Stromal cell of bone marrow (primary cell): ENCODE data around the gene PRRG3.

Experiments used
- DNase-seq: peaks from one replicate; pipeline ENCODE4 v3.0.0-alpha.2; 2012; ENCODE audit warnings: low read depth

The PRRG3 gene

DNA sequence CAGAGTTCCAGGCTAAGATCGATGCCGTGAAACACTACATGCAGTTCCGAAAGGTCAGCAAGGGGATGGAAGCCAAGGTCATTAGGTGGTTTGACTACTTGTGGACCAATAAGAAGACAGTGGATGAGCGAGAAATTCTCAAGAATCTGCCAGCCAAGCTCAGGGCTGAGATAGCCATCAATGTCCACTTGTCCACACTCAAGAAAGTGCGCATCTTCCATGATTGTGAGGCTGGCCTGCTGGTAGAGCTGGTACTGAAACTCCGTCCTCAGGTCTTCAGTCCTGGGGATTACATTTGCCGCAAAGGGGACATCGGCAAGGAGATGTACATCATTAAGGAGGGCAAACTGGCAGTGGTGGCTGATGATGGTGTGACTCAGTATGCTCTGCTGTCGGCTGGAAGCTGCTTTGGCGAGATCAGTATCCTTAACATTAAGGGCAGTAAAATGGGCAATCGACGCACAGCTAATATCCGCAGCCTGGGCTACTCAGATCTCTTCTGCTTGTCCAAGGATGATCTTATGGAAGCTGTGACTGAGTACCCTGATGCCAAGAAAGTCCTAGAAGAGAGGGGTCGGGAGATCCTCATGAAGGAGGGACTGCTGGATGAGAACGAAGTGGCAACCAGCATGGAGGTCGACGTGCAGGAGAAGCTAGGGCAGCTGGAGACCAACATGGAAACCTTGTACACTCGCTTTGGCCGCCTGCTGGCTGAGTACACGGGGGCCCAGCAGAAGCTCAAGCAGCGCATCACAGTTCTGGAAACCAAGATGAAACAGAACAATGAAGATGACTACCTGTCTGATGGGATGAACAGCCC lies 48.6 kb downstream of the PRRG3 start:
- DNase-seq, result no peak

DNA sequence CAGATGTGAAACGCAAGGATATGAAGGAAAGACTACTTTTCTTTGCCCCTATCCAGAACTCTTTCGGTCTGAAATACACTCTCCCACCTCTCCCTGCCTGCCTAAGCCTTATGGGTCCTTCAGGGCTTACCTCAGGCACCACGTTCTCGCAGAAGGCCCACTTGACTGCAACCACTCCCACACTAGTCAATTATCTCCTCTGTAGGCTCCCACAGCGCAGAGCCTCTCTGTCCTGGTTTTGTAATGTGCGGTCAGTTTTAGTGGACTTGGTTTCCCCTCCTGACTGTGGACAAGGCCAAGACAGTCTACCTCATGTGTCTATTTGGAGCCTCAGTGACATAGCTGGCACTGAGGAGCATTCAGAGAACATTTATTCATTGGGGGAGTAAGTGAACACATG lies 50.4 kb downstream of the PRRG3 start:
- no peak for DNase-seq

DNA sequence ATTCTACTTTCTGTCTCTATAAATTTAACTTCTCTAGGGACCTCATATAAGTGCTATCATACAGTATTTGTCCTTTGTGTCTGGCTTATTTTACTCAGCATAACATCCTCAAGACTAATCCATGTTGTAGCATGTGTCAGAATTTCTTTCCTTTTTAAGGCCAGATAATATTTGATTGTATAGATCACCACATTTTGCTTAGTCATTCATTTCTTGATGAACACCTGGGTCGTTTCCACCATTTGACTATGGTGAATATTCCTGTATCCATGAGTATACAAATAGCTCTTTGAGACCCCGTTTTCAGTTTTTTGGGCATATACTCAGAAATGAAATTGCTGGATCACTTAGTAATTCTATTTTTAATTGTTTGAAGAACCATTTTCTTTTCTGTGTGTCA lies 51.2 kb downstream of the PRRG3 start:
- no peak for DNase-seq

DNA sequence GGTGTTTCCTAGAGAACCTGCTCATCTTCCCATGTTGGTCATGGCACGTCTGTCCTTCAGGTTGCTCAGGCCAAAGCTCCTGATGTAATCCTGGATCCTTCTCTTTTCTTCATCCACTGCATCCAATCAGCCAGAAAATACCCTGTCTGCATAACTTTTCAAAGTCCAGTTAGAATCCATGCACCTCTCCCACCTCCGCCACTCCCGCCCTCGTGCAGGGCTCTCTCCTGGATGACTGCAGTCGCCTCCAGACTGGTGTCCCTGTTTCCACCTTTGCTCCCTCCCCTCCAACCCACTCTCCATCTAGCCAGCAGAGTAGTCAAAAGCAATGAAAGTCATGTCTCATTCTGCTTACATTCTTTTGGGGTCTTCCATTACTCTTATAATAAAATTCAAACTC lies 55.3 kb downstream of the PRRG3 start:
- DNase-seq, result no peak

DNA sequence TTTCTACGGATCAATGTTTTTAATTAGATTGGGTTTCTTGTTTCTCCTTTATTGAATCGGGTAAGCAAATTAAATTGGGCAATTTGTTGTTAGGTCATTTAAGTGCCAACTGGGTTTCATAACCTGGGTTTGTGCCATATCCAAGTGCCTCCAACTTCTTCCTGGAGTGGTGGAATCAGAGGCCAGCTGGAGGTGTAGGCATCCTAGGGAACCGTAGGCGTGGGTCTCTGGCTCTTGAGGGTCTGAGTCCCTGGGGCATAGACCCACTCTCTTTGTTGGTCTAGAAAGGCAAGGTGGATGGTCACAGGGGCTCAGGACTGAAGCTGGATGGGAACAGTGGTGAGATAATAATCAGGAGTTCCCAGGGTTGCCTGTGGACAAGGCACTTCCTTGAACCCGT lies 57.6 kb downstream of the PRRG3 start:
- DNase-seq, result no peak

DNA sequence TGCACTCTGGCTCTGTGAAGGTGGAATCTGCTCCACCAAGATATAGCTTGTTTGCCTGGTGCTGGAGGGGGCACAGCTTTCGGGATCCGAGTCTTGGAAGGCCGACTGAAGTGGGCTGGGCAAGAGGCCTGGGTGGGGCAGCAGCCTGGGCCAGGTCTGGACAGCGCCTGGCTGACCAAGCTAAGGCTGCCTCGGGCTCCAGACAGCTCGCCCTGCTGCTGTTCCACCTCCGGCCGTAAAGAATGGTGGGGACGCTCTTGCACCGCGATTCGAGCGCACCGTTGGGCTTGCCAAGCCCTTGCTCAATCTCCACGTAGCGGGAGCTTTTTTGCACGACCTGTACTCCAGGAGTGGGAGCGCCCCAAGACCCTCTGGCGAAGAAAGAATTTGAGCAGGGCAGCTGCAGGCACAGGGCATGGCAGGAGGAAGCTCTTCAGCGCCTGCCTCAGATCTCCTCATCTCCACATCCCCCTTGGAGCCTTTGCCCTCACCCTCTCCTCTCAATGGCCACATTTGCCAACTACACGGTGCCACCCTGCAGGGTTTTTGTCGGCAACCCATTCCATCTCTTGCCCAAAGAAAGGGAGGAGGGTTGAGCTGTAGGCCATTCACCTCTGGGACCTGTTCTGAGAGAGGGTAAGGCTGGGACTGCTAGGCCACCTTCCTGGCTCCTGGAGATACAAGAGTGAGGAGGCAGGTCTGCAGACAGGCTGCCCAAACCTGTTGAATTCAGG lies 58.2 kb downstream of the PRRG3 start:
- peak; percentile 25 for DNase-seq

DNA sequence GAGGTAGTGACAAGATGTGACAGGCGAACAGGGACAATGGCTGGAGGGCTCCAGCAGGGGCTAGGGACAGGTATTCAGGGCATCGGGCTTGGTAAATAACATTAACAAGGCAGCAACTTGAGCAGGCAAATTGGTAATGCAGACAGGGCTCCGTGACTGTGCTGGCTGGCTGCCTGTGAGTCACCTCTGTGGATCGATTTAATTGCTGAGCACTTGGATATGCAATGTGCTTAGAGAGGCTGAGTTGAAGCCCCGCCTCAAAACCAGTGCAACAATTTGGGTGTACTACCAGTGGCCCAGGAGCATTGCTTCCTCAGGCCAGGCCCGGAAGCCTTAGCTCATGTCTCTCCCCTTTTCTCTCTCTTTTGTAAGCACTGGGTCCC lies 58.8 kb downstream of the PRRG3 start:
- peak; percentile 63 for DNase-seq

DNA sequence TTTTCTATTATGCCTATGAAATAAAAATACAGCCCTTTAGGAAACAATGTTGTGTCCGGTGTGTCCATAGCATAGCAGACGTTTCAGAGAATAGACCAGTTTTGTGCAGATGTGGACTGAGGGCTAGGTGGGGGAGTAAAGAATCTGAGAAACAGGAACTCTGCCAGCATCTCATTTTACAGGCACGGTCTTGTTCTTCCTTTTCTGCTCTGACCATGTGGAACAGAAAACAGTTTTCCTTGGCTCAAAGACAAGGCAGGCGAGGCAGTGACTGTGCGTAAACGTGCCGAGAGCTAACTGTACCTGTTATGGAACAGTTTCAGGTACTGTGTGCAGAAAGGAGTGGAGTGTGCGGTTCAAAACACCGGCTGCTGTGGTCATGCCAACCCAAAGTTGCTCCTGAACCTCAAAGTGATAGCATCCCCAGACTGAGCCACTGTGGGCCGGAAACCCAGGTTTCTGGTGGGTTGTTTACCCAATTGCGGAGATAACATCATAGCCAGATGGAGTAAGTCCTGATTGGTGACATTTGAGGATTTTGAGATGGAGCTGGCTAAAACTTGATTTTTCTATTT lies 59.5 kb downstream of the PRRG3 start:
- DNase-seq, result no peak
